ENCODE data around the gene GGTLC2. TPM values are rescaled to one million over a fixed set of nuclear protein-coding genes. Genes with fewer than 3 reads are reported as not detected.
A peak's percentile ranks its signal among the peaks of the same experiment; 100 is the strongest.

Gene GGTLC2
- total RNA-seq, 1 experiment from 2014 or later, result not detected

DNA sequence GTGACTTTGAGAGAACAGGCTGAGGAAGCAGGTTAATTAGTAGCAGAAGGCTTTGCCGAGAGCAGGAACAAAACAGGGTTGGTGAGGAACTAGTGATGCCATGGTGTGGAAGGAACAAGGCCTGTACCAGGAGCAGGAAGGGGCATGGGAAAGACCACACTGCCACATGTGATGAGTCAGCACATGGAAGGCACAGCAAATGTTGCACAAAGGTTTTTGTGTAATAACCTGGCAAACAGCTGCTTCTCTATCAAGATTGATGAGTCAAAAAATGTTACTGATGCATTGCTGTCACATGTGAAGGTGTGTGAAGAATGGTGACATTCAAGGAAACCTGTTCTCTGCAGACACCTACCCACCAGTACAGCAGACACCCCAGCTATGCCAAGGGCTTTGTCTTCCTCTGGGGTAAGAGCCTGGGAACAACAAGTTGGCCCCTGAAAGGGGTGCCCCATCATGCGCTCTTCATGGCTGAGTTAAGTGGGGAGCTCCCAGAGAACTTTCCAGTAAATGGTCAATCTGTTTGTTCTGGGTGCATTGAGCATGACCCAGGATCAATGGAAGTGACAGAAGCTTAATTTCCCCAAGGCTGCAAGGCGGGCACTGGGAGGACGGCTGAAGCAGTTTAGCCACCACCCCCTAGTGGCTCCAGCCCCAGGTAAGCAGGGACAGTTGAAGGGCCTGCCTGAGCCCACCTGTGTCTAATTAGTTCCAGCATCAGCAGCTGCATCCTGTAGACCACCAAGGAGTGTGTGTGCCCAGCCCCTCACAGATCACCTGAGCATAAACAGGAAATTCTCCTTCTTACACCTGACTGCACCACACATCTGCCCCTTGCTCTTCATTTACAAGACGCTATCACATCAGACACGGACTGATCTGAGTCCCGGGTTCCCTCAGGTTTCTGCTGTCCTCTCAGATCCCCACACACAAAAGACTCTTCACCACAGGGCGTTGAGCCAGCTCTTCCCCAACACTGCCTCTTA lies 47.6 kb downstream of the GGTLC2 start:
- no peaks in the 10 kb centered on the region for H3K9me3 ChIP-seq (ENCODE audit: low read length)
- peak overlapping the region; percentile 82 for H3K27ac ChIP-seq (ENCODE audit: low read length)
- H3K36me3 ChIP-seq (ENCODE audit: low read depth, low read length), result no peaks in the 10 kb centered on the region
- H3K79me2 ChIP-seq (ENCODE audit: low read length), result no peaks in the 10 kb centered on the region
- no peak for TF ChIP-seq EZH2phosphoT487 (IDR thresholded peaks at IDR 0.05; ENCODE audit: borderline replicate concordance, low read length)
- TF ChIP-seq, protein P1, sequence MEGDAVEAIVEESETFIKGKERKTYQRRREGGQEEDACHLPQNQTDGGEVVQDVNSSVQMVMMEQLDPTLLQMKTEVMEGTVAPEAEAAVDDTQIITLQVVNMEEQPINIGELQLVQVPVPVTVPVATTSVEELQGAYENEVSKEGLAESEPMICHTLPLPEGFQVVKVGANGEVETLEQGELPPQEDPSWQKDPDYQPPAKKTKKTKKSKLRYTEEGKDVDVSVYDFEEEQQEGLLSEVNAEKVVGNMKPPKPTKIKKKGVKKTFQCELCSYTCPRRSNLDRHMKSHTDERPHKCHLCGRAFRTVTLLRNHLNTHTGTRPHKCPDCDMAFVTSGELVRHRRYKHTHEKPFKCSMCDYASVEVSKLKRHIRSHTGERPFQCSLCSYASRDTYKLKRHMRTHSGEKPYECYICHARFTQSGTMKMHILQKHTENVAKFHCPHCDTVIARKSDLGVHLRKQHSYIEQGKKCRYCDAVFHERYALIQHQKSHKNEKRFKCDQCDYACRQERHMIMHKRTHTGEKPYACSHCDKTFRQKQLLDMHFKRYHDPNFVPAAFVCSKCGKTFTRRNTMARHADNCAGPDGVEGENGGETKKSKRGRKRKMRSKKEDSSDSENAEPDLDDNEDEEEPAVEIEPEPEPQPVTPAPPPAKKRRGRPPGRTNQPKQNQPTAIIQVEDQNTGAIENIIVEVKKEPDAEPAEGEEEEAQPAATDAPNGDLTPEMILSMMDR (conservative IDR thresholded peaks at IDR 0.05; ENCODE audit: low read depth, low read length), result no peak
- TF ChIP-seq EZH2 (IDR thresholded peaks at IDR 0.05; ENCODE audit: low read length, unreplicated experiment), result no peak
- H3K27me3 ChIP-seq (ENCODE audit: low read length), result no peaks in the 10 kb centered on the region
- peak overlapping the region; percentile 33; the same call in 1 of the 2 replicates for H3K9ac ChIP-seq (ENCODE audit: low read length)
- peaks cover 27% of the 10 kb centered on the region for H3K4me1 ChIP-seq (ENCODE audit: insufficient read depth, low read length)
- DNase-seq (peak; percentile 73), ATAC-seq (no peak)
- intact Hi-C loops (cut with micrococcal nuclease), result no loop called here
- CTCF ChIA-PET, result no interaction called here
- H3K4me3 ChIP-seq (ENCODE audit: low read length), result no peak overlapping the region
- H3F3A ChIP-seq (ENCODE audit: low read length, unreplicated experiment), result no peaks in the 10 kb centered on the region
- 0 out of 2 replicates have a peak overlapping the region, but pooled peaks have one; percentile 33 for H3K4me2 ChIP-seq (ENCODE audit: low read length)
- BruUV-seq (replicated peaks), result no TSS peak
- POLR2A ChIA-PET (ENCODE audit: unreplicated experiment), result no interaction called here
- H3K9me2 ChIP-seq (replicated peaks; ENCODE audit: low read length), result no peaks in the 10 kb centered on the region
- no peaks in the 10 kb centered on the region for H4K20me1 ChIP-seq (ENCODE audit: low read length)
- no peak overlapping the region for H2AFZ ChIP-seq (ENCODE audit: low read length)

DNA sequence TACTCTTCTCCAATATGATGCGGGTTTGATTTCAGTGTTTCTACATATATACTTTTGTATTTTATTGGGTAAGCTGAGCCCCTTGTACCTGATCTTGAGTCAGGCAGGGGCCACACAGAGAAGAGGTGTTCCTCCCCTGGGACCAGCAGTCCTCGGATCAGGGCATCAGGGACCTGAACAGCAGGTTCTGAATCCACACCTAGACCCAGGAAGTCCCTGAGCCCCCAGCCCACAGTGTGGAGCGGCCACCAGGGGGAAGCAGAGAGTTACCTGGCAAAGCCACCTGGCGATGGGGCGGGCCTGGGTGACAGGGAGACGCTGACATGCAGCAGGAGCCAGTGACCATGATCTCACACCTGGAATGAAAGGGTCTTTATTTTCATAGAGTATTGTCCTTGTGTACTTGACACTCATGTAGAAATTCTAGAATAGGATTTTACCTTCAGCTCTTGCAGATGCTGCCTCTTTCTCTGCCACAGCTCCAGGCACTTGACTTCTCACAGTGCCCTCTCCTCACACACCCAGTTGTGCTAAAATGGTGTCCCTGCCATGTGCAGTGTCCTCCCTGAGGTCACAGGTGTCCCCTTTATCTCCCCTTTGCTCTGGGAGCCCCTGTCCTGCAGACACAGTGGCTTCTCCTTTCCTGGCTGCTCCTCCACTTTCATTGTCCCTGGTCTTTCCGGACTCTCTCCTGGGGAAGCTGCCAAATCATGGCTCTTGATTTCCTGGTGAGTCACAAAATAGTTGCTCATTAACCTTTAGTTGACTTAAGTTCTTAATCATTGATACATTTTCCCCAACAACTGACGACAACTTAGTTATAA lies 48.5 kb downstream of the GGTLC2 start:
- no peaks in the 10 kb centered on the region for H3F3A ChIP-seq (ENCODE audit: low read length, unreplicated experiment)
- ChIA-PET CTCF (no interaction called here), POLR2A (ENCODE audit: unreplicated experiment) (no interaction called here)
- no peaks in the 10 kb centered on the region for H3K9me2 ChIP-seq (replicated peaks; ENCODE audit: low read length)
- H3K4me3 ChIP-seq (ENCODE audit: low read length), result no peak overlapping the region; the same call in 1 of the 2 replicates
- peak overlapping the region; percentile 63 for H3K4me2 ChIP-seq (ENCODE audit: low read length)
- H3K79me2 ChIP-seq (ENCODE audit: low read length), result no peaks in the 10 kb centered on the region
- no peaks in the 10 kb centered on the region for H3K36me3 ChIP-seq (ENCODE audit: low read depth, low read length)
- no peaks in the 10 kb centered on the region for H4K20me1 ChIP-seq (ENCODE audit: low read length)
- peak overlapping the region; percentile 37; the same call in 1 of the 2 replicates for H3K9ac ChIP-seq (ENCODE audit: low read length)
- peaks cover 27% of the 10 kb centered on the region for H3K4me1 ChIP-seq (ENCODE audit: insufficient read depth, low read length)
- H3K27ac ChIP-seq (ENCODE audit: low read length), result peak overlapping the region; percentile 82
- DNase-seq, result peak; percentile 83
- H2AFZ ChIP-seq (ENCODE audit: low read length), result no peak overlapping the region
- intact Hi-C loops (cut with micrococcal nuclease), result no loop called here
- no peaks in the 10 kb centered on the region for H3K9me3 ChIP-seq (ENCODE audit: low read length)
- no TSS peak for BruUV-seq (replicated peaks)
- TF ChIP-seq, protein P1 (conservative IDR thresholded peaks at IDR 0.05; ENCODE audit: low read depth, low read length), result no peak
- TF ChIP-seq EZH2 (IDR thresholded peaks at IDR 0.05; ENCODE audit: low read length, unreplicated experiment) (no peak), EZH2phosphoT487 (IDR thresholded peaks at IDR 0.05; ENCODE audit: borderline replicate concordance, low read length) (no peak)
- peak; percentile 72 for ATAC-seq
- no peaks in the 10 kb centered on the region for H3K27me3 ChIP-seq (ENCODE audit: low read length)
